ENCODE data around the gene SPCS2.

DNA sequence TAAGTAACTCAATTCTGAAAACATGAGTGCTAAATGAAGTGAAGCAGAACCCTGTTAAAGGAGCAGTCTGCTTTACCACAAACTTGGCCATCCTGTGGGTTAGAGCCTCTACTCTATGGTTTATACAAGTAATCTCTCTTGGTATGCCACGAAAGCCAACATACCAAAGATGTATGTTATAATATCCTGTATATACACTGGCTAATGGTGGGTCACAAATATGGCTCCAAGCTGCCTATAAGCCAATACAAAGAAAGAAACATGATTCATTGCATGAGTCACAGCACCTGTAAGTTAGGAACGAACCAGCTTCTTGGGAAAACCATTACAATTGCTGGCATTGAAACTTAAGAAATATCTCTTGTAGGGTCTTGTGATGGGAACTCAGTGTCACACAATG lies 16.3 kb upstream of the SPCS2 start:
- TF ChIP-seq, protein P1, sequence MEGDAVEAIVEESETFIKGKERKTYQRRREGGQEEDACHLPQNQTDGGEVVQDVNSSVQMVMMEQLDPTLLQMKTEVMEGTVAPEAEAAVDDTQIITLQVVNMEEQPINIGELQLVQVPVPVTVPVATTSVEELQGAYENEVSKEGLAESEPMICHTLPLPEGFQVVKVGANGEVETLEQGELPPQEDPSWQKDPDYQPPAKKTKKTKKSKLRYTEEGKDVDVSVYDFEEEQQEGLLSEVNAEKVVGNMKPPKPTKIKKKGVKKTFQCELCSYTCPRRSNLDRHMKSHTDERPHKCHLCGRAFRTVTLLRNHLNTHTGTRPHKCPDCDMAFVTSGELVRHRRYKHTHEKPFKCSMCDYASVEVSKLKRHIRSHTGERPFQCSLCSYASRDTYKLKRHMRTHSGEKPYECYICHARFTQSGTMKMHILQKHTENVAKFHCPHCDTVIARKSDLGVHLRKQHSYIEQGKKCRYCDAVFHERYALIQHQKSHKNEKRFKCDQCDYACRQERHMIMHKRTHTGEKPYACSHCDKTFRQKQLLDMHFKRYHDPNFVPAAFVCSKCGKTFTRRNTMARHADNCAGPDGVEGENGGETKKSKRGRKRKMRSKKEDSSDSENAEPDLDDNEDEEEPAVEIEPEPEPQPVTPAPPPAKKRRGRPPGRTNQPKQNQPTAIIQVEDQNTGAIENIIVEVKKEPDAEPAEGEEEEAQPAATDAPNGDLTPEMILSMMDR (IDR thresholded peaks at IDR 0.05): no peak
- TF ChIP-seq POLR2AphosphoS5 (IDR thresholded peaks at IDR 0.05): no peak
- no peak for TF ChIP-seq EP300 (IDR thresholded peaks at IDR 0.05)

Data from upper lobe of left lung (tissue), 4 donors.